Natural killer cell (primary cell): ENCODE measurements around the gene IBA57. TPM values are rescaled to one million over a fixed set of nuclear protein-coding genes. Genes with fewer than 3 reads are reported as not detected.

ENCODE experiments used
- ATAC-seq, 3 donors: fragments of 150-1000 bp in 2 of 3; fragments of 200-7000 bp in 1 of 3; cut with Tn5 transposase; 1 replicate in 1 of 3; 2 replicates in 2 of 3; pipeline ENCODE4 v1.10.0; 2021; ENCODE audit warnings: mild to moderate bottlenecking in 2 of 3, moderate library complexity in 2 of 3
- DNase-seq, 2 donors: peaks; one replicate each; pipeline versions ENCODE4 v3.0.0 to v3.0.0-alpha.2; 2013 to 2021; ENCODE audit warnings: mixed read lengths in 1 of 2
- H3K27ac ChIP-seq: one replicate; pipeline ENCODE4 v1.5.1; 2013; ENCODE audit warnings: mild to moderate bottlenecking, low read length
- H3K27me3 ChIP-seq: one replicate; pipeline ENCODE4 v1.6.1; 2013; ENCODE audit warnings: low read length; ENCODE audit not compliant: control insufficient read depth, insufficient read depth
- H3K36me3 ChIP-seq: one replicate; pipeline ENCODE4 v1.6.1; 2013; ENCODE audit warnings: low read length; ENCODE audit not compliant: control insufficient read depth, insufficient read depth
- H3K4me1 ChIP-seq: one replicate; pipeline ENCODE4 v1.6.1; 2013; ENCODE audit warnings: low read length; ENCODE audit not compliant: control insufficient read depth, insufficient read depth
- H3K4me3 ChIP-seq: one replicate; pipeline ENCODE4 v1.5.1; 2013; ENCODE audit warnings: low read length
- H3K9me3 ChIP-seq: one replicate; pipeline ENCODE4 v1.6.1; 2013; ENCODE audit warnings: low read length; ENCODE audit not compliant: control insufficient read depth, insufficient read depth
- H3K27ac Mint-ChIP-seq, 2 donors: one replicate each; pipeline ENCODE4 v1.8.0; 2022; ENCODE audit warnings: mild to moderate bottlenecking in 2 of 2, mixed read lengths in 2 of 2, moderate library complexity in 1 of 2
- H3K27me3 Mint-ChIP-seq, 2 donors: one replicate each; pipeline ENCODE4 v1.8.0; 2022; ENCODE audit warnings: low read depth in 2 of 2, mixed read lengths in 2 of 2
- H3K36me3 Mint-ChIP-seq: one replicate; pipeline ENCODE4 v1.8.0; 2022; ENCODE audit warnings: mixed read lengths
- H3K4me1 Mint-ChIP-seq, 2 donors: one replicate each; pipeline ENCODE4 v1.8.0; 2022; ENCODE audit warnings: mixed read lengths in 2 of 2
- H3K4me3 Mint-ChIP-seq: one replicate; pipeline ENCODE4 v1.8.0; 2022; ENCODE audit warnings: mild to moderate bottlenecking, moderate library complexity, mixed read lengths
- H3K9me3 Mint-ChIP-seq, 2 donors: one replicate each; pipeline ENCODE4 v1.8.0; 2022; ENCODE audit warnings: mixed read lengths in 2 of 2
- WGBS: methylation state at CpG from one replicate; pipeline ENCODE4 v1.1.7; 2013; ENCODE audit warnings: missing lambda C conversion rate; ENCODE audit not compliant: insufficient coverage; 5-methylcytosine and 5-hydroxymethylcytosine counted together
- intact Hi-C: fragments of 100-400 bp; cut with micrococcal nuclease; formaldehyde crosslinking; loops from one replicate; pipeline ENCODE4 v1.14.2; 2022
- total RNA-seq, 4 donors: library from RNA; stranded (reverse); fragments of 120-200 nt in 1 of 4; gene quantifications; one replicate each; pipeline versions ENCODE4 v1.2.3 to v1.2.4, GENCODE V29; 2013 to 2022
- TF ChIP-seq, protein P1 (sequence below): fragments of 200-600 bp; IDR thresholded peaks from one replicate; pipeline ENCODE4 v1.8.0; 2022; ENCODE audit warnings: antibody characterized with exemption

The IBA57 gene
- total RNA-seq, 3 donors from 2014 or later (not counting 1 experiment from before 2014, with no cell fraction given), result 13.3 to 14.1 (median 13.8) TPM

DNA sequence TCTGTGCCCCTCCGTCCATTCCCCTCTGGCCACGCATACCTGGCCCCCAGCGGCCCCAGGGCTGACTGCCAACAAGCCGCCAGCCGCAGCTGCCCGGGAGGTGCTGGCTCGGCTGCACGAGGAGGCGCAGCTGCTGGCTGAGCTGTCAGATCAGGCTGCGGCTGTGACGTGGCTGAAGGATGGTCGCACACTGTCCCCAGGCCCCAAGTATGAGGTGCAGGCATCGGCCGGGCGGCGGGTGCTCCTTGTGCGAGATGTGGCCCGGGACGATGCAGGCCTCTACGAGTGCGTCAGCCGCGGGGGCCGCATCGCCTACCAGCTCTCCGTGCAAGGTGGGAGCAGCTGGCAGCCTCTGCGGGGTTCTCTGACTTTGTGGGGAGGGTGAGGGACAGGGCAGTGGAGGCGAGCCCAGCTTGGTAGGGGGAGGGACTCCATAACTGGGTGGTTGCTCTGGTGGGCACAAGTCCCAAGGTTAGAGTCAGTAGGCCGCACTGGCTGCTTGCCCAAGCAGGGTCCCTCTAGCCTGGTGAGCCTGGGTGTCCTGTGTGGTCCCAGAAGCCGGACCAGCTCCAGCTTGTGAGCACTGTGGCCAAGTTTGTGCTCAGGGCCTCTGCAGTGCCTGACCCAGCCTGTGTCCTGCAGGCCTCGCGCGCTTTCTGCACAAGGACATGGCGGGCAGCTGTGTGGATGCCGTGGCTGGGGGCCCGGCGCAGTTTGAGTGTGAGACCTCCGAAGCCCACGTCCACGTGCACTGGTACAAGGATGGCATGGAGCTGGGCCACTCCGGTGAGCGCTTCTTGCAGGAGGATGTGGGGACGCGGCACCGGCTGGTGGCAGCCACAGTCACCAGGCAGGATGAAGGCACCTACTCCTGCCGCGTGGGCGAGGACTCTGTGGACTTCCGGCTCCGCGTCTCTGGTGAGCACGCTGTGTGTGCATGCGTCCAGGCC is 51.0 kb downstream of the IBA57 start:
- ATAC-seq (no peak), DNase-seq (no peak)
- 96% methylated on average over 53 of the region's 53 CpGs for WGBS
- Mint-ChIP-seq H3K27ac (no peak overlapping the region), H3K9me3 (no peaks in the 10 kb centered on the region), H3K4me1 (peaks cover 0 to 7% of the 10 kb centered on the region in 2 donors), H3K27me3 (no peaks in the 10 kb centered on the region), H3K4me3 (no peak overlapping the region), H3K36me3 (no peaks in the 10 kb centered on the region)
- Histone ChIP-seq H3K27me3 (no peaks in the 10 kb centered on the region), H3K36me3 (no peaks in the 10 kb centered on the region), H3K4me1 (peaks cover 19% of the 10 kb centered on the region), H3K4me3 (no peak overlapping the region), H3K9me3 (no peaks in the 10 kb centered on the region), H3K27ac (no peak overlapping the region)
- TF ChIP-seq, protein P1, sequence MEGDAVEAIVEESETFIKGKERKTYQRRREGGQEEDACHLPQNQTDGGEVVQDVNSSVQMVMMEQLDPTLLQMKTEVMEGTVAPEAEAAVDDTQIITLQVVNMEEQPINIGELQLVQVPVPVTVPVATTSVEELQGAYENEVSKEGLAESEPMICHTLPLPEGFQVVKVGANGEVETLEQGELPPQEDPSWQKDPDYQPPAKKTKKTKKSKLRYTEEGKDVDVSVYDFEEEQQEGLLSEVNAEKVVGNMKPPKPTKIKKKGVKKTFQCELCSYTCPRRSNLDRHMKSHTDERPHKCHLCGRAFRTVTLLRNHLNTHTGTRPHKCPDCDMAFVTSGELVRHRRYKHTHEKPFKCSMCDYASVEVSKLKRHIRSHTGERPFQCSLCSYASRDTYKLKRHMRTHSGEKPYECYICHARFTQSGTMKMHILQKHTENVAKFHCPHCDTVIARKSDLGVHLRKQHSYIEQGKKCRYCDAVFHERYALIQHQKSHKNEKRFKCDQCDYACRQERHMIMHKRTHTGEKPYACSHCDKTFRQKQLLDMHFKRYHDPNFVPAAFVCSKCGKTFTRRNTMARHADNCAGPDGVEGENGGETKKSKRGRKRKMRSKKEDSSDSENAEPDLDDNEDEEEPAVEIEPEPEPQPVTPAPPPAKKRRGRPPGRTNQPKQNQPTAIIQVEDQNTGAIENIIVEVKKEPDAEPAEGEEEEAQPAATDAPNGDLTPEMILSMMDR, result no peak
- intact Hi-C loops, result no loop called here

DNA sequence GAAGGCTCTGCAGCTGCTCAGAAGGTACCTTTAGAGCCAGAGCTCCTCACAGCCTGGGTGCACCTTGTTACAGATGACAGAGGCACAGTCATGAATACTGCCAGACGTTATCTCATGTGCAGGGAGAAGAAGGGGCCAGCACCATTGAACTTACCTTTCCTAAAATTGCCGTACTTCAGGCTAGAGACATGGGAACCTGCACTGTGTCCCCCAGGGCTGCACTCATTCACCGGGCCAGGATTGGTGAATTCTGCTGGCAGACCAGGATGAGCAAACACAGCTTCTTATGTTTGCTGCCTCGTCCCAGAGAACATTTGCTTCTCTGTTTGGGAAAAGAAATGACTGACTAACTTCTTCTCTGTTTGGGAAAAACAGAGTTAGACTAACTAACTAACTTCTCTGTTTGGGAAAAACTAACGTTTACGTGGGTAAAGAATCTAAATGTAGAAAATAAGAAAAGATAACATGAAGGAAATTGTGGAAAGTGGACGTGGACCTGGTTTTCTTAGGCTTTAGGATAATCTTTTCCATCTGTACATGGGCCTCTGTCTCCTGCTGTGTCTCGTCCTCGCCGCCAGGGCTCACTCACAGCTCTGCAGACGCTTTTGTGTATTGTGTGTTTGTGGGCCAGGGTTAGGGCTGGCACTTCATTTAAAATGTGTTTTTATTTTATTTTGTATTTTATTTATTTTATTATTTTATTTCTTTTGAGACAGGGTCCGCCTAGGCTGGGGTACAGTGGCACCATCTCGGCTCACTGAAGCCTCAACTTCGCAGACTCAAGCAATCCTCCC is 52.1 kb downstream of the IBA57 start:
- H3K36me3 Mint-ChIP-seq, result no peaks in the 10 kb centered on the region
- TF ChIP-seq, protein P1, result no peak
- Histone ChIP-seq H3K27me3 (no peaks in the 10 kb centered on the region), H3K4me3 (no peak overlapping the region), H3K36me3 (no peaks in the 10 kb centered on the region), H3K27ac (no peak overlapping the region), H3K9me3 (no peaks in the 10 kb centered on the region), H3K4me1 (peaks cover 14% of the 10 kb centered on the region)
- intact Hi-C loops, result no loop called here
- 90% methylated on average over 14 of the region's 14 CpGs for WGBS
- H3K27ac Mint-ChIP-seq, result no peak overlapping the region
- peaks cover 0 to 7% of the 10 kb centered on the region in 2 donors for H3K4me1 Mint-ChIP-seq
- DNase-seq (no peak), ATAC-seq (no peak)
- no peaks in the 10 kb centered on the region for H3K27me3 Mint-ChIP-seq
- H3K9me3 Mint-ChIP-seq, result no peaks in the 10 kb centered on the region
- H3K4me3 Mint-ChIP-seq, result no peak overlapping the region

DNA sequence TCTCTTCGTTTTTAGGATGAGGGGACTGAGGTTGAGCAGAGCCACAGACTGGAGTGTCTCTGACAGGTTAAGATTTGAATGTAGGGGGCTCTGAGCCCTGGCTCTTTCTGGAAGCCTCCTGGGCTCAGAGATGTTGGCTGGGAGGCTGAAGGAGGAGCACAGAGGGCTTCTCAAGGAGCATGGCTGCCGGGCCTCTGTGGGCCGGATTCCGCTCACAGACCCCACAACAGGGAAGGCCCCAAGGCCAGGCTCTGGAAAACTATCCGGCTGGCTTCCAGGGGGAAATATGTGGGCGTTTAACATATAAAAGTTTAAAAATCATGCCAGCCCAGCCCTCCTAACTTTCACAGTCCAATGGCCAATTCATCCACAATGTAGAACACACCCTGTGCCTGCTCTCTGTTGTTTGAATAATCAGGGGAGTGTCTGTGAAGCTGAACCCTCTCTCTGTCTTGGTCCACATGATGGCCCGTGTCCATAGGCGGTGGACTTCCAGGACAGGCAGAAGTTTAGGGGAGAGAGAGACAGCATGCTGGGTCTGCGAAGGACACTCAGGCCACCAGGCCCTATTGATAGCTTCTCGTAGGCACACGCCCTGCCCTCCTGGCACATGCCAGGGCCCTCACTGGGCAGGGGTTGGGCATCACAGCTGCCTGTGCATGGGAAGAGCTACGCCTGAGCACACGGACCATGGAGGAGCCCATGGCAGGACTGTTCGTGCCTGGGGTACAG is 53.1 kb downstream of the IBA57 start:
- Histone ChIP-seq H3K27ac (no peak overlapping the region), H3K27me3 (no peaks in the 10 kb centered on the region), H3K4me1 (peaks cover 8% of the 10 kb centered on the region), H3K4me3 (no peak overlapping the region), H3K36me3 (no peaks in the 10 kb centered on the region), H3K9me3 (no peaks in the 10 kb centered on the region)
- 88% methylated on average over 13 of the region's 14 CpGs for WGBS
- H3K27me3 Mint-ChIP-seq, result no peaks in the 10 kb centered on the region
- H3K9me3 Mint-ChIP-seq, result no peaks in the 10 kb centered on the region
- DNase-seq, result no peak
- intact Hi-C loops, result no loop called here
- H3K36me3 Mint-ChIP-seq, result no peaks in the 10 kb centered on the region
- no peak for ATAC-seq
- TF ChIP-seq, protein P1, result no peak
- no peak overlapping the region for H3K27ac Mint-ChIP-seq
- no peaks in the 10 kb centered on the region for H3K4me1 Mint-ChIP-seq
- no peak overlapping the region for H3K4me3 Mint-ChIP-seq
